ENCODE data around the gene PHKB.

PHKB gene

GRCh38 chr16:47644661-47645060 lies 183.5 kb downstream of the PHKB start:
- Histone ChIP-seq H3K27me3 (ENCODE audit: insufficient read depth, poor library complexity, severe bottlenecking) (no peaks in the 10 kb centered on the region), H3K4me1 (ENCODE audit: insufficient read depth, poor library complexity, severe bottlenecking) (peaks cover 3% of the 10 kb centered on the region), H3K27ac (ENCODE audit: poor library complexity, severe bottlenecking) (no peak overlapping the region), H3K9me3 (ENCODE audit: severe bottlenecking) (no peaks in the 10 kb centered on the region), H3K36me3 (ENCODE audit: low read depth) (peaks cover 42% of the 10 kb centered on the region), H3K4me3 (ENCODE audit: severe bottlenecking) (no peak overlapping the region)
- ATAC-seq (ENCODE audit: low read depth): no peak
- DNase-seq (ENCODE audit: low spot score): no peak
- TF ChIP-seq CTCF (IDR thresholded peaks at IDR 0.05; ENCODE audit: poor library complexity, severe bottlenecking): no peak

GRCh38 chr16:47646914-47647313 lies 185.8 kb downstream of the PHKB start:
- no peak for DNase-seq (ENCODE audit: low spot score)
- H3K36me3 ChIP-seq (ENCODE audit: low read depth): peaks cover 52% of the 10 kb centered on the region
- no peak overlapping the region for H3K27ac ChIP-seq (ENCODE audit: poor library complexity, severe bottlenecking)
- TF ChIP-seq CTCF (IDR thresholded peaks at IDR 0.05; ENCODE audit: poor library complexity, severe bottlenecking): no peak
- ATAC-seq (ENCODE audit: low read depth): no peak
- H3K27me3 ChIP-seq (ENCODE audit: insufficient read depth, poor library complexity, severe bottlenecking): no peaks in the 10 kb centered on the region
- H3K4me3 ChIP-seq (ENCODE audit: severe bottlenecking): no peak overlapping the region
- no peaks in the 10 kb centered on the region for H3K9me3 ChIP-seq (ENCODE audit: severe bottlenecking)
- H3K4me1 ChIP-seq (ENCODE audit: insufficient read depth, poor library complexity, severe bottlenecking): peaks cover 3% of the 10 kb centered on the region

GRCh38 chr16:47657032-47657431 lies 195.9 kb downstream of the PHKB start:
- no peaks in the 10 kb centered on the region for H3K9me3 ChIP-seq (ENCODE audit: severe bottlenecking)
- no peak for DNase-seq (ENCODE audit: low spot score)
- H3K36me3 ChIP-seq (ENCODE audit: low read depth): peaks cover 49% of the 10 kb centered on the region
- H3K4me1 ChIP-seq (ENCODE audit: insufficient read depth, poor library complexity, severe bottlenecking): no peaks in the 10 kb centered on the region
- TF ChIP-seq CTCF (IDR thresholded peaks at IDR 0.05; ENCODE audit: poor library complexity, severe bottlenecking): no peak
- H3K4me3 ChIP-seq (ENCODE audit: severe bottlenecking): no peak overlapping the region
- no peaks in the 10 kb centered on the region for H3K27me3 ChIP-seq (ENCODE audit: insufficient read depth, poor library complexity, severe bottlenecking)
- ATAC-seq (ENCODE audit: low read depth): no peak
- no peak overlapping the region for H3K27ac ChIP-seq (ENCODE audit: poor library complexity, severe bottlenecking)

GRCh38 chr16:47657977-47658376 lies 196.8 kb downstream of the PHKB start:
- Histone ChIP-seq H3K4me3 (ENCODE audit: severe bottlenecking) (no peak overlapping the region), H3K9me3 (ENCODE audit: severe bottlenecking) (no peaks in the 10 kb centered on the region), H3K27me3 (ENCODE audit: insufficient read depth, poor library complexity, severe bottlenecking) (no peaks in the 10 kb centered on the region), H3K4me1 (ENCODE audit: insufficient read depth, poor library complexity, severe bottlenecking) (no peaks in the 10 kb centered on the region), H3K36me3 (ENCODE audit: low read depth) (peaks cover 57% of the 10 kb centered on the region), H3K27ac (ENCODE audit: poor library complexity, severe bottlenecking) (no peak overlapping the region)
- ATAC-seq (ENCODE audit: low read depth): no peak
- no peak for TF ChIP-seq CTCF (IDR thresholded peaks at IDR 0.05; ENCODE audit: poor library complexity, severe bottlenecking)
- DNase-seq (ENCODE audit: low spot score): no peak

- Histone ChIP-seq H3K36me3 (ENCODE audit: low read depth) (peaks cover 51% of the 10 kb centered on the region), H3K27me3 (ENCODE audit: insufficient read depth, poor library complexity, severe bottlenecking) (no peaks in the 10 kb centered on the region), H3K9me3 (ENCODE audit: severe bottlenecking) (no peaks in the 10 kb centered on the region), H3K4me1 (ENCODE audit: insufficient read depth, poor library complexity, severe bottlenecking) (no peaks in the 10 kb centered on the region), H3K4me3 (ENCODE audit: severe bottlenecking) (no peak overlapping the region), H3K27ac (ENCODE audit: poor library complexity, severe bottlenecking) (no peak overlapping the region)
- DNase-seq (ENCODE audit: low spot score): no peak
- ATAC-seq (ENCODE audit: low read depth): no peak
- TF ChIP-seq CTCF (IDR thresholded peaks at IDR 0.05; ENCODE audit: poor library complexity, severe bottlenecking): no peak
These were observed 199.4 kb downstream of the PHKB start for GRCh38 chr16:47660540-47660939.

Data from RWPE2 (cell line).